Liver (tissue), 9 donors: Measurements from ENCODE around the gene CRYBG1. TPM values are rescaled to one million over a fixed set of nuclear protein-coding genes. Genes with fewer than 3 reads are reported as not detected.

Experiments
- DNase-seq: peaks from one replicate; pipeline ENCODE4 v3.0.0-alpha.2; 2017; ENCODE audit warnings: low spot score
- H3K27ac ChIP-seq, 2 donors: one replicate each; pipeline ENCODE4 v1.7.0; 2013; ENCODE audit warnings: inconsistent platforms in 2 of 2, low read length in 2 of 2, control low read depth in 1 of 2, low read depth in 1 of 2, mild to moderate bottlenecking in 1 of 2
- H3K27me3 ChIP-seq, 4 donors: one replicate each; pipeline versions ENCODE4 v1.6.1 to v1.7.0; 2013; ENCODE audit warnings: low read length in 3 of 4, inconsistent platforms in 1 of 4, mild to moderate bottlenecking in 1 of 4, moderate library complexity in 1 of 4; ENCODE audit not compliant: control insufficient read depth in 4 of 4, insufficient read depth in 4 of 4
- H3K36me3 ChIP-seq, 4 donors: one replicate each; pipeline versions ENCODE4 v1.6.1 to v1.7.0; 2013; ENCODE audit warnings: low read length in 3 of 4, mild to moderate bottlenecking in 3 of 4, low read depth in 1 of 4, moderate library complexity in 1 of 4; ENCODE audit not compliant: control insufficient read depth in 4 of 4, insufficient read depth in 3 of 4
- H3K4me1 ChIP-seq, 4 donors: one replicate each; pipeline versions ENCODE4 v1.6.1 to v1.7.0; 2013; ENCODE audit warnings: low read length in 3 of 4, mild to moderate bottlenecking in 3 of 4, moderate library complexity in 1 of 4; ENCODE audit not compliant: control insufficient read depth in 4 of 4, insufficient read depth in 4 of 4
- H3K4me3 ChIP-seq, 3 donors: one replicate each; pipeline versions ENCODE4 v1.6.1 to v1.7.0; 2013; ENCODE audit warnings: low read length in 3 of 3, control low read depth in 1 of 3, low read depth in 1 of 3, mild to moderate bottlenecking in 1 of 3
- H3K9ac ChIP-seq, 2 donors: one replicate each; pipeline ENCODE4 v1.7.0; 2013; ENCODE audit warnings: low read length in 2 of 2, mild to moderate bottlenecking in 2 of 2, moderate library complexity in 2 of 2, control low read depth in 1 of 2, low read depth in 1 of 2
- H3K9me3 ChIP-seq, 4 donors: one replicate each; pipeline versions ENCODE4 v1.6.1 to v1.7.0; 2013; ENCODE audit warnings: low read length in 3 of 4; ENCODE audit not compliant: control insufficient read depth in 4 of 4
- EGR1 ChIP-seq, 2 donors: IDR thresholded peaks; 2 replicates each; pipeline ENCODE4 v1.6.1; 2016 to 2018; ENCODE audit warnings: antibody characterized with exemption in 2 of 2, low read depth in 2 of 2
- FOXA1 ChIP-seq: IDR thresholded peaks from 2 replicates; pipeline ENCODE4 v1.6.1; 2016; ENCODE audit warnings: antibody characterized with exemption
- FOXA2 ChIP-seq: IDR thresholded peaks from 2 replicates; pipeline ENCODE4 v1.6.1; 2016; ENCODE audit warnings: antibody characterized with exemption
- GABPA ChIP-seq, 2 donors: IDR thresholded peaks in 1 of 2; conservative IDR thresholded peaks in 1 of 2; 2 replicates each; pipeline ENCODE4 v1.6.1; 2016; ENCODE audit warnings: antibody characterized with exemption in 2 of 2, mild to moderate bottlenecking in 1 of 2, moderate library complexity in 1 of 2
- HNF4A ChIP-seq, 2 donors: conservative IDR thresholded peaks; 2 replicates each; pipeline ENCODE4 v1.6.1; 2016; ENCODE audit warnings: antibody characterized with exemption in 2 of 2, mild to moderate bottlenecking in 2 of 2
- HNF4G ChIP-seq: IDR thresholded peaks from 2 replicates; pipeline ENCODE4 v1.6.1; 2016; ENCODE audit warnings: antibody characterized with exemption
- RAD21 ChIP-seq, 2 donors: IDR thresholded peaks; 2 replicates each; pipeline ENCODE4 v1.6.1; 2016; ENCODE audit warnings: antibody characterized with exemption in 2 of 2, mild to moderate bottlenecking in 2 of 2
- RXRA ChIP-seq, 2 donors: IDR thresholded peaks; 2 replicates each; pipeline ENCODE4 v1.6.1; 2017 to 2018; ENCODE audit warnings: antibody characterized with exemption in 2 of 2, mild to moderate bottlenecking in 1 of 2
- SP1 ChIP-seq: IDR thresholded peaks from 2 replicates; pipeline ENCODE4 v1.6.1; 2018; ENCODE audit warnings: antibody characterized with exemption, mild to moderate bottlenecking
- TAF1 ChIP-seq: conservative IDR thresholded peaks from 2 replicates; pipeline ENCODE4 v1.6.1; 2016; ENCODE audit warnings: antibody characterized with exemption, mild to moderate bottlenecking
- YY1 ChIP-seq: IDR thresholded peaks from 2 replicates; pipeline ENCODE4 v1.6.1; 2016; ENCODE audit warnings: antibody characterized with exemption, mild to moderate bottlenecking
- WGBS: extraction: QIAGEN DNeasy Blood & Tissue Kit; methylation state at CpG from one replicate; pipeline ENCODE4 v1.1.7; 2013; 5-methylcytosine and 5-hydroxymethylcytosine counted together
- polyA plus RNA-seq, 2 donors: library from polyadenylated mRNA; stranded (reverse) in 1 of 2; unstranded in 1 of 2; fragments of 200-250 nt in 1 of 2; fragments of >200 nt in 1 of 2; fragmentation: Nextera tagmentation in 1 of 2; extraction: Ambion mirVana in 1 of 2; gene quantifications; one replicate each; pipeline versions ENCODE4 v1.2.1 to v1.2.3, GENCODE V29; 2013 to 2015
- total RNA-seq, 2 donors: library from RNA; depleted of rRNA; stranded (reverse); fragments of >200 nt; gene quantifications; one replicate each; pipeline ENCODE4 v1.2.3, GENCODE V29; 2014
- TF ChIP-seq, protein P1 (sequence below): IDR thresholded peaks from 2 replicates; pipeline ENCODE4 v1.6.1; 2016; ENCODE audit warnings: antibody characterized with exemption
- TF ChIP-seq, protein P2 (sequence below): fragments of 150-350 bp; IDR thresholded peaks from 2 replicates; pipeline ENCODE4 v1.5.1; 2017; ENCODE audit warnings: improper control_type of control experiment, low read depth, low read length; ENCODE audit not compliant: missing input control
- TF ChIP-seq, protein P3 (sequence below): IDR thresholded peaks from 2 replicates; pipeline ENCODE4 v1.6.1; 2016; ENCODE audit warnings: antibody characterized with exemption
- donor health status: healthy.
- donor health status: healthy.
- donor health status: healthy.
- donor health status: healthy.
- donor health status: healthy.

CRYBG1 gene
- total and polyA plus RNA-seq, 4 donors, result 2.3 to 8.7 (median 4.0) TPM

DNA sequence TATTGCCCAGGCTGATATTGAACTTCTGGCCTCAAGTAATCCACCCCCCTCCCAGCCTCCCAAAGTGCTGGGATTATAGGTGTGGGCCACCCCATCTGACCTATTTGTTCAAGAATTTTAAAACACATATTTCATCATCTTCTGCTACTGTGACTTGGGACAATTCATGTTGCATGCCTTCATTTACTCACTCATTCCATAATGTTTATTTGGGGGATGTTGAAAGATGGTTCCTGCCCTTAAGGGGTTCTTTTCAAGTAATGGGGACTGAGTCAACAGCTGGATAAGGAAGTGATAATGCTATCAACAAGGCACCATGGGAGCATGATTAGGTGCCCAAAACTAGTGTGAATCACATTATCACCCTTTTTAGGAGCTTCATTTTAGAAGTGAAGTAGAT, 62.0 kb downstream of the CRYBG1 start:
- DNase-seq, result no peak
- H3K4me3 ChIP-seq, result no peak overlapping the region
- H3K9me3 ChIP-seq, result no peaks in the 10 kb centered on the region
- H3K27ac ChIP-seq, result no peak overlapping the region
- no peaks in the 10 kb centered on the region for H3K36me3 ChIP-seq
- no peaks in the 10 kb centered on the region for H3K27me3 ChIP-seq
- no peak for TF ChIP-seq TAF1
- TF ChIP-seq FOXA1, result no peak
- TF ChIP-seq GABPA (IDR thresholded peaks at IDR 0.05 in 1 of 2, conservative IDR thresholded peaks at IDR 0.05 in 1 of 2), result no peak
- H3K4me1 ChIP-seq, result no peaks in the 10 kb centered on the region
- H3K9ac ChIP-seq, result no peak overlapping the region

DNA sequence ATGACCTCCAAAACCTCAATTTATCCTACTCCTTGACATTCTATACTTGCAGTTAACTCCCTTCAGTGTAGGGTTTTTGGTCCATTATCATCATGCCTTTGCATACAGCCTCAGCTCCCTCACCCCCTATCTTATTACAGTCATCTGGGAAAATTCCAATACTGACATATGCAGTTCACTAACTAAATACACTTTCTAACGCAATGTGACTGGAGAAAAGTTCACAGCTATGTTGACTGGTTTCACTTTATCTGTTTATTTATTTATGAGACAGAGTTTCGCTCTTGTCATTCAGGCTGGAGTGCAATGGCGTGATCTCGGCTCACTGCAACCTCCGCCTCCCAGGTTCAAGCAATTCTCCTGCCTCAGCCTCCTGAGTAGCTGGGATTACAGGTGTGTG, 64.9 kb downstream of the CRYBG1 start:
- Histone ChIP-seq H3K4me3 (no peak overlapping the region), H3K9ac (no peak overlapping the region), H3K4me1 (no peaks in the 10 kb centered on the region), H3K36me3 (no peaks in the 10 kb centered on the region), H3K27me3 (no peaks in the 10 kb centered on the region), H3K27ac (no peak overlapping the region), H3K9me3 (no peaks in the 10 kb centered on the region)
- WGBS, result 40% methylated on average over 5 of the region's 5 CpGs
- DNase-seq, result no peak
- TF ChIP-seq GABPA (IDR thresholded peaks at IDR 0.05 in 1 of 2, conservative IDR thresholded peaks at IDR 0.05 in 1 of 2), result no peak
- TF ChIP-seq SP1, result peak; percentile 14
- peak in 1 of 2 donors; percentile 23 for TF ChIP-seq RXRA (IDR thresholded peaks at IDR 0.05)

DNA sequence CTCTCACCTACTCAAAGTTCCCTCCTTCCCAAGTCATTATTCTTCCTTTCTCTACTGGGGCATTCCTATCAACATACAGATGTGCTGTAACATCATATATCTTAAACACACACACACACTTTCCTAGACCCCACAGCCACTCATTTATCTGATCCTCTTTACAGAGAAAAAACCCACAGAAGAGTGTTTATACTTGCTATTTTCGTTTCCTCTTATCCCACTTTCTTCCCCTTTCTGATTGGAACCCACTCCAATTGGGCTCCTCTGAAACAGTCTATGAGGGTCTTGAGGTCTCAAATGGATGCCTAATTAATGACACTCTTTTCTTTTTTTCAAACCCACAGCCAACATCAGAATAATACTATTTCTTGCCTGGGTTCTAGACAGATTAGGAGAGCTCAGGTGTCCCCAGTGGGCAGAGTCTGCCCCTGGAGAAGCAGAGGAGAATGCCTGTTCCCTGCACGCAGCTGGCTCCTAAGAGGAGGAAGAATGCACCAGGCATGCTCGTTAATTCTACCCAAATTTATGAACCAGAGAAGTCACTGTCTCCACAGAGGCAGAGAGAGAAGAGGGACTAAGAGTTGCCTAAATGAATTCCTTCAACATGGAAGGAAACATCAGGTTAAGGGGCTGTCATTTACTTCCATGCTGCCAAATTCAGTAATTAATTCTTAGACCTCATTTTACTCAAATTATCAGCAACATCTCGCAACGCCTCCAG, 65.9 kb downstream of the CRYBG1 start:
- no peaks in the 10 kb centered on the region for H3K27me3 ChIP-seq
- WGBS, result 80% methylated on average over 5 of the region's 5 CpGs
- peaks cover 0 to 2% (median 0%) of the 10 kb centered on the region in 4 donors for H3K4me1 ChIP-seq
- no peaks in the 10 kb centered on the region for H3K36me3 ChIP-seq
- no peak for DNase-seq
- no peaks in the 10 kb centered on the region for H3K9me3 ChIP-seq
- H3K4me3 ChIP-seq, result no peak overlapping the region
- no peak overlapping the region for H3K9ac ChIP-seq
- no peak overlapping the region for H3K27ac ChIP-seq
- TF ChIP-seq FOXA1 (no peak), RAD21 (IDR thresholded peaks at IDR 0.05) (no peak), EGR1 (IDR thresholded peaks at IDR 0.05; ENCODE audit: low read depth in 2 of 2) (no peak), SP1 (no peak), FOXA2 (no peak), YY1 (no peak), GABPA (IDR thresholded peaks at IDR 0.05 in 1 of 2, conservative IDR thresholded peaks at IDR 0.05 in 1 of 2) (no peak), RXRA (IDR thresholded peaks at IDR 0.05) (no peak), HNF4A (conservative IDR thresholded peaks at IDR 0.05) (no peak), HNF4G (no peak)
- TF ChIP-seq, protein P1, sequence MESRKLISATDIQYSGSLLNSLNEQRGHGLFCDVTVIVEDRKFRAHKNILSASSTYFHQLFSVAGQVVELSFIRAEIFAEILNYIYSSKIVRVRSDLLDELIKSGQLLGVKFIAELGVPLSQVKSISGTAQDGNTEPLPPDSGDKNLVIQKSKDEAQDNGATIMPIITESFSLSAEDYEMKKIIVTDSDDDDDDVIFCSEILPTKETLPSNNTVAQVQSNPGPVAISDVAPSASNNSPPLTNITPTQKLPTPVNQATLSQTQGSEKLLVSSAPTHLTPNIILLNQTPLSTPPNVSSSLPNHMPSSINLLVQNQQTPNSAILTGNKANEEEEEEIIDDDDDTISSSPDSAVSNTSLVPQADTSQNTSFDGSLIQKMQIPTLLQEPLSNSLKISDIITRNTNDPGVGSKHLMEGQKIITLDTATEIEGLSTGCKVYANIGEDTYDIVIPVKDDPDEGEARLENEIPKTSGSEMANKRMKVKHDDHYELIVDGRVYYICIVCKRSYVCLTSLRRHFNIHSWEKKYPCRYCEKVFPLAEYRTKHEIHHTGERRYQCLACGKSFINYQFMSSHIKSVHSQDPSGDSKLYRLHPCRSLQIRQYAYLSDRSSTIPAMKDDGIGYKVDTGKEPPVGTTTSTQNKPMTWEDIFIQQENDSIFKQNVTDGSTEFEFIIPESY, result no peak

DNA sequence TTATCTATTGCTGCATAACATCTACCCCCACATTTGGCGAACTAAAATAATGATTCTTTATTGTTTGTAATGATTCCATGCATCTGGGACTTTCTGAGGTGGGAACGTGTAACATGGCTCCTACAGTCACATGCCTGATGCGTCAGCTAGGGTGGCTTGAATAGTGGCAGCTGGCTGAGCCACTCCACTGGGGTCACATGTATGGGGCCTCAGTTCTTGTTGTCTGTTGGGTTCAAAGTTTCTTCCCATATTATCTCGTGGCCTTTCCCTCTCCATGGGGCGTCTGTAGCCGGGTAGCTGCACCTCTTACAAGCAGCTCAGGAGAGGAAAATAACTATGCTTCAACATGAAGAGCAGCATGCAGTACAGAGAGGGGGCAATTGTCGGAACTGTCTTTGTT, 69.9 kb downstream of the CRYBG1 start:
- Histone ChIP-seq H3K27me3 (no peaks in the 10 kb centered on the region), H3K4me1 (peaks cover 0 to 5% (median 2%) of the 10 kb centered on the region in 4 donors), H3K9me3 (no peaks in the 10 kb centered on the region), H3K4me3 (no peak overlapping the region), H3K27ac (no peak overlapping the region), H3K9ac (no peak overlapping the region), H3K36me3 (no peaks in the 10 kb centered on the region)
- no peak for DNase-seq
- 88% methylated on average over 7 of the region's 7 CpGs for WGBS
- TF ChIP-seq, protein P2, sequence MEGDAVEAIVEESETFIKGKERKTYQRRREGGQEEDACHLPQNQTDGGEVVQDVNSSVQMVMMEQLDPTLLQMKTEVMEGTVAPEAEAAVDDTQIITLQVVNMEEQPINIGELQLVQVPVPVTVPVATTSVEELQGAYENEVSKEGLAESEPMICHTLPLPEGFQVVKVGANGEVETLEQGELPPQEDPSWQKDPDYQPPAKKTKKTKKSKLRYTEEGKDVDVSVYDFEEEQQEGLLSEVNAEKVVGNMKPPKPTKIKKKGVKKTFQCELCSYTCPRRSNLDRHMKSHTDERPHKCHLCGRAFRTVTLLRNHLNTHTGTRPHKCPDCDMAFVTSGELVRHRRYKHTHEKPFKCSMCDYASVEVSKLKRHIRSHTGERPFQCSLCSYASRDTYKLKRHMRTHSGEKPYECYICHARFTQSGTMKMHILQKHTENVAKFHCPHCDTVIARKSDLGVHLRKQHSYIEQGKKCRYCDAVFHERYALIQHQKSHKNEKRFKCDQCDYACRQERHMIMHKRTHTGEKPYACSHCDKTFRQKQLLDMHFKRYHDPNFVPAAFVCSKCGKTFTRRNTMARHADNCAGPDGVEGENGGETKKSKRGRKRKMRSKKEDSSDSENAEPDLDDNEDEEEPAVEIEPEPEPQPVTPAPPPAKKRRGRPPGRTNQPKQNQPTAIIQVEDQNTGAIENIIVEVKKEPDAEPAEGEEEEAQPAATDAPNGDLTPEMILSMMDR, result no peak
- no peak for TF ChIP-seq RXRA (IDR thresholded peaks at IDR 0.05)
- TF ChIP-seq, protein P3, sequence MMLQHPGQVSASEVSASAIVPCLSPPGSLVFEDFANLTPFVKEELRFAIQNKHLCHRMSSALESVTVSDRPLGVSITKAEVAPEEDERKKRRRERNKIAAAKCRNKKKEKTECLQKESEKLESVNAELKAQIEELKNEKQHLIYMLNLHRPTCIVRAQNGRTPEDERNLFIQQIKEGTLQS, result no peak
- no peak for TF ChIP-seq TAF1
- TF ChIP-seq FOXA2, result no peak
- TF ChIP-seq, protein P1, result no peak
- TF ChIP-seq SP1, result no peak
